NK-92 (cell line): ENCODE measurements around the gene AHRR.
"Not testable (repeated sequence)": the region's sequence is repeated elsewhere in the genome, so short reads cannot be mapped to it uniquely, and the experiment has no call there.

ENCODE experiments used
- DNase-seq: peaks from one replicate; lab custom pipeline; 2025; ENCODE audit not compliant: unreplicated experiment; lab: John Stamatoyannopoulos, UW

Gene AHRR

GRCh38 chr5:362978-363765 is 41.7 kb downstream of the AHRR start:
- no peak for DNase-seq

GRCh38 chr5:364497-364896 is 43.0 kb downstream of the AHRR start:
- DNase-seq = no peak

- no peak for DNase-seq
These were observed 45.2 kb downstream of the AHRR start for GRCh38 chr5:366541-367357.

GRCh38 chr5:367358-368130 is 46.0 kb downstream of the AHRR start:
- no peak for DNase-seq

DNA sequence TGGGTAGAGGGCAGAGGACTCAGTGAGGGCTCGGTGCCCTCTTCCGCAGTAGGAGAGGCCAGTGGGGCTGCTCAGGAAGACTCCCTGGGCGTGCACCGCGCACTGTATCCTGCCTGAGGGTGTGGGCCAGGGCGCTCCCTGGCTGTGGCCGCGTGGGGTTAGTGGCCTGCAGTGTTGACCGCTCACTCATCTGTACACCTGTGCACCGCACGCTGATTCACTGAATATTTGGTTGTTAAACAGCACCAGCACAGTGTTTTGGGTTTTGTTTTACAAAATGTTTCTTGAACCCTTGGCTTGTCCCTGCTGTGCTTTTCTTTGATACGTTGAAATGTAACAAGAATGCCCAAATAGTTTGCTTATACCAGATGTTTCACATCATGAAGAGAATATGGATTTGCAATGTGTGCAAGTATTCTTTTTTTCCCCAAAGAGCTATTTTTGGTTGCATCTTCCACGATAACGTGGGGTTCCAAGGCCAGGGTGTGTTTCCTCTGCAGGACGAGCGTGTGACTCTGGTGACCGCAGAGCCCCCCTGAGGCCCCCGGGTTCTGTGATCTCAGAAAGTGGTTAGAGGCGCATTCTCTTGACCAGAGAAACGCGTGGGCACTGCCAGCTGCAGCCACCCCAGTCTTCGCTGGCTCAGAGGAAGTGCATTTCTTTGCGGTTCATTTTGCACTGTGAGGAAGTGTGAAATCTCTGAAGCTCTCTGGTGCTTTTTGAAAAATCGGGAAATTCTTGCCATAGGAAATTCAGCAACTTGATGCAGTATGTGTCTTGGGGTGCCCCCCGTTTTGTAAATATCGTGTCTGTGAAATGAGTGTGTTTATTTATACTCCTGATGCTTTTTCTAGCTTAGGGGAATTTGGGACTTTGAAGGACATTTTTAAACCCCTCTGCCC is 46.9 kb downstream of the AHRR start:
- no peak for DNase-seq

- DNase-seq = no peak
These were observed 47.8 kb downstream of the AHRR start for GRCh38 chr5:369151-369868.

DNA sequence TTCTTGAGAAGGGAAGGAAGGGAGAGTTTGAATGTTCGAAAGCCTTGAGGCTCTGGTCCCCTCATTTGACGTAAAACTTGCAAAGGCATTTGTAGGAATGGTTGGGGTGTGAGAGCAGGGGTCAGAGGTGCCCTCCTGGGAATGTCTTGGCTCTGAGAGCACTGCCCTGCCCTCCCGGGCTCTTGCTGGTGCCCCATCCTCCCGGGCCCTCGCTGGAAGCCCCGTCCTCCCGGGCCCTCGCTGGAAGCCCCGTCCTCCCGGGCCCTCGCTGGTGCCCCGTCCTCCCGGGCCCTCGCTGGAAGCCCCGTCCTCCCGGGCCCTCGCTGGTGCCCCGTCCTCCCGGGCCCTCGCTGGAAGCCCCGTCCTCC is 48.3 kb downstream of the AHRR start:
- not testable (repeated sequence) for DNase-seq

DNA sequence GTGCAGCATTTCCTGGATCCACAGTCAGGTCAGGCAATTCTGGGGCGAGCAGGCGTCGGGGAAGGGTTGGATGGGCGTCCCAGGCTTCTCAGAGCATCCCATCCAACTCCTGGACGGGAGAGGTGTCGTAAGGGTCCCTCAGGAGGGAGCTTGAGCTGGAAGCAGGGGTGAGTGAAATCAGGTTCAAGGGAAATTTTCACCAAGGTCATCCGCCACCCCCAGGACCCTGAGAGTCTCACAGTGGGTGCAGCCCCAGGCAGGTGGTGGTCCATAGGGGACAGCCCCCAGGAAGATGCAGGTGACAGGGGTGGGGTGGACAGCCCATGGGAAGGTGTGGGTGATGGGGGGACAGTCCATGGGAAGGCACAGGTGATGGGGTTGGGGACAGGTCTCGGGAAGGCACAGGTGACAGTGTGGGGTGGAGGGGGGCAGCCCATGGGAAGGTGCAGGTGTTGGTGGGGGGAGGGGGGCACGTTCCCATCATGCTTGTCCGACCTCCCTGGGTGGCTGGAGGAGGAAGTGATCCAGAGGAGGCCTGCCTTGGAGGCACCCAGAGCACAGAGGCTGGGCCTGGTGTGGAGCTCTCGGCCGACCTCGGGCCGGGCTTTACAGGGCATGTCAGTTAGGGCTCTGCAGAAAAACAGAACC is 48.9 kb downstream of the AHRR start:
- DNase-seq = no peak

GRCh38 chr5:370959-371810 is 49.7 kb downstream of the AHRR start:
- DNase-seq = no peak

- DNase-seq = no peak
These were observed 50.5 kb downstream of the AHRR start for GRCh38 chr5:371811-372555.

- DNase-seq = no peak
These were observed 51.1 kb downstream of the AHRR start for GRCh38 chr5:372556-372995.

DNA sequence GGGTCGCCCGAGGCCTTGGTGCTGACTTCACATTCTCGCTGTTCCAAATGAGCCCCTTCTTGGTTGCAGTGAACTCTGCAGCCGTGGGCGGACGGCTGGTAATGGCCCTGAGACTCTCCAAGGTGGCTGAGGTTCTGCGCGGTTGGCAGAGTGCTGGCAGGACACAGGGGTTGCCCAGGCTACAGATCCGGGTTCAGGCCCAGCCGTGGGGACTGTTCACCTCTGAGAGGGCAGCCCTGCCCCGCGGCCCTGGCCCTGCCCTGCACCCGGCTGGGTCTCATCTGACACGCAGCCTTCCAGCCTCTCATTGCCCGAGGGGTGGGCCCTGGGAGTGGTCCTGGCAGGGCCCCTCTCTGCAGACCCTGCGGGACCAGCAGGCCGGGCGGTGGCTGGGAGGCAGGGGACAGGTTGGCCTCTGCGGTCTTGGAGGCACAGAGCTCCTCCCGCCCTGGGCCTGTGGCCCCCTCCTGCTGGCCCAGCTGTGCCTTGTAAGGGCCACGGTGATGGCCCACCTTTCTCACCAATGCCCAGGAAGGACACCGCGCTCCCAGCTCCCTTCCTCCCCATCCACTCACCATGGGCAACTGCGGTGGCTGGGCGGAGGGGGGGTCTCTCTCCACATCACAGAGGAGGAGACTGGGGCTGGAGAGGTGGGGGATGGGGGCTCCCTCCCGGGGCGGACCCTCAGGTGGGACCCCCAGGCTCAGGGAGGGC is 51.6 kb downstream of the AHRR start:
- DNase-seq = no peak

DNA sequence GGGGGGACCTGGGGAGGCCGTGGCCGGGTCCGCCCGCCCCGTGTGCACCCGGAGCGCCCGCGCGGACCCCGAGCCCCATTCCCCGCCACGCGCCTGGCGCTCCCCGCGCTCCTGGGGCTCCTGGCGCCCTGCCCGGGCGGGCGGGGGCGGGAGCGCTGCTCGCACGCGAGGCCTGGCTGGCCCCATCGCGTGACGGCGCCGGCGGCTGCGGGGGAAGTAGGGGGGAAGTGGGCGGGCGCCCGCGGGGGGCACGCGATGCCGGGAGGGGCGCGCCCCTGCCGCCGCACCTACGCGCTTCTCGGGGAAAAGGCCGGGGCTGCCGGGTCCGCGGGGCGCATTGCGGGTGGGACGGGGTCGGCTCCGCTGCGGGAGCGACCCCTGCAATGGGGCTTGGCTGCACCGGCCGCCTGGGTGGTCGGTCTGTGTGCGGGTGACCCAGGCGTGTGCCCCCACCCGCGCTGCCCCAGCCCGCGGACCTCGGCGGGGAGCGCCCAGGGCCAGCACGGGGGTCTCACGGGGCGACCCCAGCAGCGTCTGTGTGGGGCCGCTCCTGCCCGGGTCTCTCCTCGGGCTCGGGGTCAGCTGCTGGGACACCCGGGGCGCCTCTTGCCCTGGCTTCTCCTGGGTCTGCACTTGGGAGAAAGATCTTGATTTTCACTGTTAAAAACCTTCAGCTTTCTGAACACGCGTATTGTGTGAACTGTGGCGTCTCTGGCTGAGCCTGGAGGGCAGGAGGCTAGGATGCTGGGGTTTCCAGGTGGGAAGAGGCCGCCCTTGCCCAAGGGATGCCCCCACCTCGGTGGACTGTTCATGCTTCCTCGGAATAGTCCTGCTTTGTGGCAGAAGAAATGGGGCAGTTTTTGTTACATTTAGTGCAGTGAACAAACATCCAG is 52.4 kb downstream of the AHRR start:
- no peak for DNase-seq

DNA sequence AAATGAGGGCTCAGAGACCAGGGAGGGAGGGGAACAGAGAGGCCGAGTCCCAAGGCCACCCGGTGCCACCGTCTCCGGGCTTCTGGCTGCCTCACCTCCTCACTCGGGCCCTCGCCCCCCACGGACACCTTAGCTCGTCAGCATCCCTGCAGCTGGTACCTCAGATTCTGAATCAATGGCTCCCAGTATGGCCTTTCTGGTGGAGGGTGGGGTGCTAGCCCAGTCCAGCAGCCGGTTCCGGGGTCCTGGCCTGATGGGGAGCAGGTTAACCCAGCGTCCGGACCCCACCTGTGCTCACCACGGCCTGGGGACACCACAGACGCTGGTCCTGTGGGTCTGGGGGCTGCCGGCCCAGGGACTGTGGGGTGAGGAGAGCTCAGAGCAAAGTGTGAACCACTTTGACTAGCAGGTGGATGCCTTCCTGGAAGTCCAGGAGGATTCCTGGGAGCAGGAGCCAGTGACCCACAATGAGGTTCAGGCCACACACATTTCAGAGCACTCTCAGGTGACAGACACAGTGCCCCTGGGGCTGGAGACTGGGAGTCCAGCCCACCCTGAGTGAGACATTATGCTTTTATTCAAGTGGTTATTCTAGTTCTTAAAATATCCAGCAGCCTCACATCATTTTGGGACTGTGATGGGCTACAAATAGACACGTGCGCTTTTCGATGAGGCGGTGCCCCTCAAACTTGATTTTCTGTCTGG is 53.3 kb downstream of the AHRR start:
- no peak for DNase-seq

DNA sequence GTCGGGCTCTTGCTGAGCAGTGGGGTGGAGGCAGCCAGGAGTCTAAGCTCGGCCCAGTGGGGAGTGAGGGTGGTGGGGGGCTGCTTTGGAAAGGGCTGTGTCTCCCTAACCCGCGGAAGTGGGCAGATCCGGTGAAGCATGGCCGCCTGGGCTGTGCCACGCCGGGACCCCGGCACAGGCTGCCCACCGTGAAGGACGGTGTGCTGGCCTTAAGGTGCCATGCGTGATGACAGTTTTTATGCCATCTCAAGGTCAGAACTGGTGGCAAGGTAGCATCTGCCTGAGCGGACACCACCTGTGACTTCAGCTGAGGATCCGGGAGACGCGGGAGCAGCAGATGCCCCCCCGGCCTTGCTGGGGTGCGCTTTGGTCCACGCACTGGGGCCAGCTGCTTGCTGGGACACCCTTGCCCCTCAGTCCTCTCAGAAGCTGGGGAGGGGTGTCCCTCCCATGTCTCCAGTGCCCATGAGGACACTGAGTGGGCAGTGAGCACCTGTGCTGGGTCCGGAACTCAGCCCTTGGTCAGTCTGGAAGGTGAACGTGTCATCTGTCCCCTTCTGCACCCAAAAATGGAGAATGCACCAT is 53.9 kb downstream of the AHRR start:
- DNase-seq = no peak
